GM18508 (cell line): Measurements from ENCODE around the gene ABI3.
"Not testable (repeated sequence)": the region's sequence is repeated elsewhere in the genome, so short reads cannot be mapped to it uniquely, and the experiment has no call there.

Experiments used
- ATAC-seq: cut with Tn5 transposase; IDR thresholded peaks from one replicate; pipeline ENCODE4 v1.9.1; 2021; ENCODE audit warnings: moderate number of reproducible peaks; ENCODE audit not compliant: insufficient read depth, unreplicated experiment

Gene ABI3

DNA sequence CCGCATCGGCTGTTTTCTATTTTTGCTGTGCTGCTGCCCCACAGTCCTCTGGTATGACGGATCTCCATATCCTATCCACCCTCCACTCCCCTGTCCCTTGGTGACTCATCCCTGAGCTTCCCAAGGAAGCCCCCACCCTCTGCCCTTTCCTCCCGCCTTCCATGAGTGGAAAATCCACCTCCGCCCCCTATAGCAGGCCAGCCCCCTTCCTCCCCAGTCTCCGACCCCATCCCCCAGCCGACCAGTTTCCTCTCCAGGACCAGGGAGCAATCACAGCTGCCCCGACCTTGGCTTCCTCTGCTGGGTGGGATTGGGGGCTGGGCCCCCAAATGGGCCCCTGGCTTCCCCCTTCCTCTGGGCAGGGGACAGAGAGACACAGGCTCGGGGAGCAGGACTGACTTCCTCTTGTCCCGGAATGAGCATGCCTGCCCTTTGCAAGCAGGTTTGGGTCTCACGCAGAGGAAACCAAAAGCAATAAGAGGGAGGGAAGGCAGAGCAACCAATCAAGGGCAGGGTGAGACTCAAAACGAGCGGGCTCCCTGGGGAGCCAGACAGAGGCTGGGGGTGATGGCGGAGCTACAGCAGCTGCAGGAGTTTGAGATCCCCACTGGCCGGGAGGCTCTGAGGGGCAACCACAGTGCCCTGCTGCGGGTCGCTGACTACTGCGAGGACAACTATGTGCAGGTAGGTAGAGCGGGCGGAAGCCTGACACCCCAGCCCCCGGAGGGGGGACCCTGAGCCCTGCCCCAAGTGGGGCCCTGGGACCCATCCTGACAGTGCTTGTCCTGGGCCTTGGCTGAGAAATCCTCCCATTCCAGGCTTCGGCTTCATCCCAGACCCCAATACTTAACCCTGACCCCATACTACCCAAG, at the start of gene ABI3, which contains the start of gene GNGT2:
TSS of gene ABI3 (plus strand) at position 550 of the 872 bp plus-strand sequence. CDS start at position 568, 18 bp downstream.
TSS of gene GNGT2 (minus strand) at position 417 of the 872 bp plus-strand sequence. CDS start 3,152 bp downstream, outside the sequence.
- ATAC-seq = no peak

- ATAC-seq = no peak
Measured at GRCh38 chr17:49162866-49163265, 47.6 kb upstream of the ABI3 start.

DNA sequence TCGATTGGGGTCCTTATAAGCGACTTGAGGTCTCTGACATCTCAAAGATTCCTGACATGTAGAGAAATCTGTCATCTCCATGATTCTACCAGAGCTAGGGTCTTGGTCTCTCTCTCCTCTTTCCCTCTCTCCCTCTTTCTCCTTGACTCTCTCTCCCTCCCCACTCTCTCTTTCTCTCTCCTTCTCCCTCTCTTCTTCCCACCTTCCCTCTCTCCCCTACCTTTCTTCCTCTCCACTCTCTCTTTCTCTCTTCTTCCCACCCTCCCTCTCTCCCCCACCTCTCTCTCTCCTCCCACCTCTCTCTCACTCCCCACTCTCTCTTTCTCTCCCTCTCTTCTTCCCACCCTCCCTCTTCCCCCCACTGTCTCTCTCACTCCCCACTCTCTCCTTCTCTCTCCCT, 45.4 kb upstream of the ABI3 start:
- no peak for ATAC-seq

DNA sequence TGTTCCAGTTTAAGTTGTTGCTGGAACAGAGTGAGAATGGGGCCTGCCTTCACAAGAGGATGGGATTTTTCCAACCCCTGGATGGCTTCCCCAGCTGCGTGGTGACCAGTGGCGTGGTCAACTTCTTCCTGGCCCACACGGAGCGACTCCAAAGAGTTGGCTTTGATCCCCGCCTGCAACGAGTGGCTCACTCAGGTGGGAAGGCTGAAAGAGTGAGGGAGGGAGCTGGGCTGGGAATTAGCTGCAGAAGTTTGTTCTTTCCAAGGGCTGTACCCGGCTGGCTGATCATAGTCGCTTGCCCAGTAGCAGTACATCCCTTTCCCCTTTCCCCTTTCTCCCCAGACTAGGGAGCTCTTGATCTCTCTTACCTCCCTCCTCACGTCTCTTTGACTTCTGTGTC, 41.8 kb upstream of the ABI3 start:
- no peak for ATAC-seq

DNA sequence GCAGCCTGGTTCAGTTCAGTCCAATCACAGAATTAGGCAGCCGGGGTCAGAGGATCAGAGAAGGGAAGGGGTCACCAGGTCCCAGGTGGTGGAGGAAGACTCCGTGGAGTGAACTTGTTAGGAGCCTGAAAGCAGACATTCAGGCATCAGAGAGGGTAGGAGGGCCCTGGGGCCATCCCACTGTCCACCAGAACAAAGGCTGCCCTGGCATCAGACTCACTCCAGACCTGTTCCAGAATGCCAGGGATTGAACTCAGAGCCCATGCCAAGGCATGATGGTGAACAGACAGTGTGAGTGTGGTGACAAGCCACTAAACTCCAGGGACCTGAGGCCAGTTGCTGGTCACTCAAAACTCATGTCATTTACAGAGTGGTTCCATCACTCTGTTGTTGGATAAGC, 40.3 kb upstream of the ABI3 start:
- no peak for ATAC-seq

GRCh38 chr17:49170711-49171110, 39.8 kb upstream of the ABI3 start:
- ATAC-seq = not testable (repeated sequence)

DNA sequence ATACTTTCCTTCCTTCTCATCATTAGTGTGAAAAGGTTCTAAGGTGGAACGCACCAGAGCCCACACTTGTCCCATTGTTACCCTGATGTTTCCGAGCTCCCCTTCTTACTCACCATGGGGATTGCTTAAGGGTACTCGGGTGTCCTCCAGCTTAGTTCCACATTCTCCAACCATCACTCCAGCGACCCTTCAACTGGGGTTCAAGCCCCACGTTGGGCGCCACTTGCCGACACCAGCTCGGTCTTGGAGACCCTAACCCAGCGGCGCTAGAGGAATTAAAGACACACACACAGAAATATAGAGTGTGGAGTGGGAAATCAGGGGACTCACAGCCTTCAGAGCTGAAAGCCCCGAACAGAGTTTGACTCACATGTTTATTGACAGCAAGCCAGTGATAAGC, 34.5 kb upstream of the ABI3 start:
- ATAC-seq = not testable (repeated sequence)

- no peak for ATAC-seq
Measured at GRCh38 chr17:49180303-49180702, 30.2 kb upstream of the ABI3 start.

- no peak for ATAC-seq
Measured at GRCh38 chr17:49180998-49181635, 29.4 kb upstream of the ABI3 start.

GRCh38 chr17:49183341-49183740, 27.2 kb upstream of the ABI3 start:
- ATAC-seq = no peak

DNA sequence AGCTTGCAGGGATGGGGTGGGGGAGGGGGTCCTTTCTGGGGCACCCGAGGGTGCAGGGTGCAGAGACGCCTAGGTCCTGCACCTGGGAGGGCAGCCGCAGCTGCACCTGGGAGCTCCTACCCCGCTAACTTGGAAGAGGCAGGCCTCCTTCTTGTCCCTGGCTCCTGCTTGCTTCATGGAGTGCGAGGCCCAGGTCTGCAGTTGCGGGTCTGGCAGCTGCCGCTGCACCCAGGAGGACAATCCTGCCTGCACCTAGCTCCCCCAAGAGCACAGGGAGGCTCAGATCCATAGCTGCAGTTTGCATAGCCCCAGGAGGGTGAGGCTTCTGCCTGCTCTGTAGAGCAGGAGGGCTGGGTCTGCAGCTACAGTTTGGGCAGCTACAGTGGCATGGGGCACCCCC, 26.7 kb upstream of the ABI3 start:
- ATAC-seq = no peak

GRCh38 chr17:49184522-49184921, 26.0 kb upstream of the ABI3 start:
- ATAC-seq = not testable (repeated sequence)

GRCh38 chr17:49185381-49185780, 25.1 kb upstream of the ABI3 start:
- ATAC-seq = not testable (repeated sequence)

GRCh38 chr17:49187301-49187700, 23.2 kb upstream of the ABI3 start:
- no peak for ATAC-seq

DNA sequence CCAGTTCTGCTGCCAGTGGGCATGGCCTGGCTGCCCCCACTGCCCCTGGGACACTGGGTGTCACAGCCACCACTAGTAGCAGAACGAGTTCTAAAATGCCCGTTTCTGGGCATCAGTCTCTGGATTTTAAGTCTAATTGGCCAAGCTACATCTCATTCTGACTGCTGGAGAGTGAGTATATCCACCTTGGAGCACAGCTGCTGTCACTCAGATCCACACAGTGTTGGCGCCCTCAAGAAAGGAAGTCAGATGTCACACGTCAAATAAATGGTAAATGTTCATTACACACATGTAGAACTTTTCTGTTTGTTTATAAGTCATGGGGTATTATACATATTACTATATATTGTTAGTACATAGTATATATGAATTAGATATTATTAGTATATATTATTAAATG, 19.6 kb upstream of the ABI3 start:
- no peak for ATAC-seq

GRCh38 chr17:49191409-49191916, 19.0 kb upstream of the ABI3 start:
- no peak for ATAC-seq

GRCh38 chr17:49191917-49192741, 18.4 kb upstream of the ABI3 start:
- no peak for ATAC-seq

GRCh38 chr17:49193513-49194296, 16.8 kb upstream of the ABI3 start:
- no peak for ATAC-seq

DNA sequence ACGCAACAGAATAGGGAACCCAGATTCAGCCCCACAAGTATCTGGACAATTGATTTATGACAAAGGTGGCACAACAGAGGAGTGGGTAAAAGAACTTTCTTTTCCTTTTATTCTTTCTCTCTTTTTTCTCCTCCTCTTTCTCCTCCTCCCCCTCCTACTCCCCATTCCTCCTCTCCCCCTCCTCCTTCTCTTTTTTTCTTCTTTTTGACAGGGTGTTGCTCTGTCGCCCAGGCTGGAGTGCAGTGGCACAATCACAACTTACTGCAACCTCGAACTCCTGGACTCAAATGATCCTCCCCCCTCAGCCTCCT, 16.3 kb upstream of the ABI3 start:
- ATAC-seq = no peak

GRCh38 chr17:49195751-49196150, 14.8 kb upstream of the ABI3 start:
- ATAC-seq = no peak
